Transverse colon (tissue), 3 donors: ENCODE data around the gene IGF1.

ENCODE experiments used
- CTCF ChIP-seq, 5 experiments: fragments of 200-600 bp in 3 of 5; fragments of 450-650 bp in 2 of 5; sonication (generic) in 3 of 5; IDR thresholded peaks; 1 replicate in 2 of 5; 2 replicates in 3 of 5; pipeline ENCODE4 v1.5.1; 2016 to 2017; ENCODE audit warnings: antibody characterized with exemption in 5 of 5, inconsistent platforms in 3 of 5, mild to moderate bottlenecking in 2 of 5, moderate library complexity in 1 of 5
- EP300 ChIP-seq: sonication (generic); formaldehyde crosslinking; IDR thresholded peaks from one replicate; pipeline ENCODE4 v1.6.1; 2017; ENCODE audit warnings: antibody characterized with exemption, low read depth

- TF ChIP-seq CTCF (IDR thresholded peaks at IDR 0.05) (no peak), EP300 (no peak)
These were observed 14.4 kb downstream of the IGF1 start for GRCh38 chr12:102465762-102466560.
